ENCODE measurements around the gene C15orf39. TPM values are rescaled to one million over a fixed set of nuclear protein-coding genes. Genes with fewer than 3 reads are reported as not detected.
A peak's percentile ranks its signal among the peaks of the same experiment; 100 is the strongest.

Gene C15orf39
- total and polyA plus RNA-seq, 2 experiments from 2014 or later = 13.4 to 54.1 TPM

DNA sequence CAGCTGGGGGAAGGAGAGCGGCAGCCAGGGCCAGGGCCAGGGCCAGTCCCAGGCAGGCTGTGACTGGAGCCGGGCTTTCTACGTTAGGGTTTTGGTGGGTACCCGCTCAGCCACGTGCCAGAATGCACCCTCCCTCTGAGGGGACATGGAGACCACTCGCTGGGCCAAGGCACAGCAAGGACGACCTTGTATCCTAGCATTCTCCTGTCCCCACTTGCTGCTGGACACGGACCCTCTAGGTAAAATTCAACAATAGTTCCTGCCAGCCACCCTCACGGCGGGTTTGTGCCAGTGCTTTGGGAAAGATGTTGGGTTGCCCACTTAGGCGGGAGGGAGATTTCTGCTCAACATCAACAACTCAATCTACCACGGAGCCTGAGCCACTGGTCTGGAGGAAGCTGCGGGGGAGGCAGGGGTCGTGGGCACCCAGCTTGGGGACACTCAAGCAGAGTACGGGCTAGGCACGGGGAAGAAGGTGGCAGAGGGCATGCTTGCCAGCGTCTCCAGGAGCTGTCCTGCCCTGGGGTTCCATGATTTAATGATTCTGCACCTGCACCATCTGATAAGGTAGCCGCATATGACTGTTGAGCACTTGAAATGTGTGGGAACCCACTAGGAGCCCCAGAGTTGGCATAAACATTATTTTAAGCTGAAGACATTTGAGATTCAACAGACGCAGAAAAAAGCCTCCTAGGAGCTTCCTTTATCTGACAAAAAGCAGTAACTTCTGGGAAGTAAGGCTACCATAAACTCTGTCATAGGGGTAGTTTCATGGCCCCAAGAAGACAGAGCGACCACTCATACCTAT is 22.5 kb upstream of the C15orf39 start:
- H3K9me2 ChIP-seq (ENCODE audit: insufficient read depth) = no peaks in the 10 kb centered on the region
- H3K4me3 ChIP-seq = peak overlapping the region; percentile 61
- no peak overlapping the region for H3K27ac Mint-ChIP-seq
- peaks cover 14% of the 10 kb centered on the region for H3K27me3 ChIP-seq (ENCODE audit: insufficient read depth)
- H3K27ac ChIP-seq (ENCODE audit: low read depth) = no peak overlapping the region
- peaks cover 27% of the 10 kb centered on the region for H3K27me3 Mint-ChIP-seq (ENCODE audit: insufficient read depth, low read depth, poor library complexity)
- H3K9me3 Mint-ChIP-seq = no peaks in the 10 kb centered on the region
- H2AFZ ChIP-seq = peak overlapping the region; percentile 90; the same call in 1 of the 2 replicates
- ATAC-seq (peak; percentile 20), DNase-seq (ENCODE audit: low spot score) (no peak)
- peak overlapping the region; percentile 87 for H3K4me2 ChIP-seq
- H3K79me2 ChIP-seq (replicated peaks; ENCODE audit: insufficient read depth) = no peaks in the 10 kb centered on the region
- H3K4me1 ChIP-seq (ENCODE audit: insufficient read depth) = peaks cover 42% of the 10 kb centered on the region
- H4K20me1 ChIP-seq (replicated peaks; ENCODE audit: insufficient read depth) = no peaks in the 10 kb centered on the region
- no peak for TF ChIP-seq CREB1 (CRISPR knock-in tag; IDR thresholded peaks at IDR 0.05; ENCODE audit: low read depth)
- TF ChIP-seq, protein P1, sequence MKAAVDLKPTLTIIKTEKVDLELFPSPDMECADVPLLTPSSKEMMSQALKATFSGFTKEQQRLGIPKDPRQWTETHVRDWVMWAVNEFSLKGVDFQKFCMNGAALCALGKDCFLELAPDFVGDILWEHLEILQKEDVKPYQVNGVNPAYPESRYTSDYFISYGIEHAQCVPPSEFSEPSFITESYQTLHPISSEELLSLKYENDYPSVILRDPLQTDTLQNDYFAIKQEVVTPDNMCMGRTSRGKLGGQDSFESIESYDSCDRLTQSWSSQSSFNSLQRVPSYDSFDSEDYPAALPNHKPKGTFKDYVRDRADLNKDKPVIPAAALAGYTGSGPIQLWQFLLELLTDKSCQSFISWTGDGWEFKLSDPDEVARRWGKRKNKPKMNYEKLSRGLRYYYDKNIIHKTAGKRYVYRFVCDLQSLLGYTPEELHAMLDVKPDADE (IDR thresholded peaks at IDR 0.05) = no peak
- TF ChIP-seq EZH2 (IDR thresholded peaks at IDR 0.05; ENCODE audit: low read depth, unreplicated experiment) = no peak
- TF ChIP-seq JUNB (IDR thresholded peaks at IDR 0.05; ENCODE audit: unreplicated experiment) = no peak
- TF ChIP-seq, protein P2, sequence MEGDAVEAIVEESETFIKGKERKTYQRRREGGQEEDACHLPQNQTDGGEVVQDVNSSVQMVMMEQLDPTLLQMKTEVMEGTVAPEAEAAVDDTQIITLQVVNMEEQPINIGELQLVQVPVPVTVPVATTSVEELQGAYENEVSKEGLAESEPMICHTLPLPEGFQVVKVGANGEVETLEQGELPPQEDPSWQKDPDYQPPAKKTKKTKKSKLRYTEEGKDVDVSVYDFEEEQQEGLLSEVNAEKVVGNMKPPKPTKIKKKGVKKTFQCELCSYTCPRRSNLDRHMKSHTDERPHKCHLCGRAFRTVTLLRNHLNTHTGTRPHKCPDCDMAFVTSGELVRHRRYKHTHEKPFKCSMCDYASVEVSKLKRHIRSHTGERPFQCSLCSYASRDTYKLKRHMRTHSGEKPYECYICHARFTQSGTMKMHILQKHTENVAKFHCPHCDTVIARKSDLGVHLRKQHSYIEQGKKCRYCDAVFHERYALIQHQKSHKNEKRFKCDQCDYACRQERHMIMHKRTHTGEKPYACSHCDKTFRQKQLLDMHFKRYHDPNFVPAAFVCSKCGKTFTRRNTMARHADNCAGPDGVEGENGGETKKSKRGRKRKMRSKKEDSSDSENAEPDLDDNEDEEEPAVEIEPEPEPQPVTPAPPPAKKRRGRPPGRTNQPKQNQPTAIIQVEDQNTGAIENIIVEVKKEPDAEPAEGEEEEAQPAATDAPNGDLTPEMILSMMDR (conservative IDR thresholded peaks at IDR 0.05; ENCODE audit: low read depth in 2 of 2) = no peak
- no peak for TF ChIP-seq ZNF114 (CRISPR knock-in tag; IDR thresholded peaks at IDR 0.05)
- TF ChIP-seq, protein P3, sequence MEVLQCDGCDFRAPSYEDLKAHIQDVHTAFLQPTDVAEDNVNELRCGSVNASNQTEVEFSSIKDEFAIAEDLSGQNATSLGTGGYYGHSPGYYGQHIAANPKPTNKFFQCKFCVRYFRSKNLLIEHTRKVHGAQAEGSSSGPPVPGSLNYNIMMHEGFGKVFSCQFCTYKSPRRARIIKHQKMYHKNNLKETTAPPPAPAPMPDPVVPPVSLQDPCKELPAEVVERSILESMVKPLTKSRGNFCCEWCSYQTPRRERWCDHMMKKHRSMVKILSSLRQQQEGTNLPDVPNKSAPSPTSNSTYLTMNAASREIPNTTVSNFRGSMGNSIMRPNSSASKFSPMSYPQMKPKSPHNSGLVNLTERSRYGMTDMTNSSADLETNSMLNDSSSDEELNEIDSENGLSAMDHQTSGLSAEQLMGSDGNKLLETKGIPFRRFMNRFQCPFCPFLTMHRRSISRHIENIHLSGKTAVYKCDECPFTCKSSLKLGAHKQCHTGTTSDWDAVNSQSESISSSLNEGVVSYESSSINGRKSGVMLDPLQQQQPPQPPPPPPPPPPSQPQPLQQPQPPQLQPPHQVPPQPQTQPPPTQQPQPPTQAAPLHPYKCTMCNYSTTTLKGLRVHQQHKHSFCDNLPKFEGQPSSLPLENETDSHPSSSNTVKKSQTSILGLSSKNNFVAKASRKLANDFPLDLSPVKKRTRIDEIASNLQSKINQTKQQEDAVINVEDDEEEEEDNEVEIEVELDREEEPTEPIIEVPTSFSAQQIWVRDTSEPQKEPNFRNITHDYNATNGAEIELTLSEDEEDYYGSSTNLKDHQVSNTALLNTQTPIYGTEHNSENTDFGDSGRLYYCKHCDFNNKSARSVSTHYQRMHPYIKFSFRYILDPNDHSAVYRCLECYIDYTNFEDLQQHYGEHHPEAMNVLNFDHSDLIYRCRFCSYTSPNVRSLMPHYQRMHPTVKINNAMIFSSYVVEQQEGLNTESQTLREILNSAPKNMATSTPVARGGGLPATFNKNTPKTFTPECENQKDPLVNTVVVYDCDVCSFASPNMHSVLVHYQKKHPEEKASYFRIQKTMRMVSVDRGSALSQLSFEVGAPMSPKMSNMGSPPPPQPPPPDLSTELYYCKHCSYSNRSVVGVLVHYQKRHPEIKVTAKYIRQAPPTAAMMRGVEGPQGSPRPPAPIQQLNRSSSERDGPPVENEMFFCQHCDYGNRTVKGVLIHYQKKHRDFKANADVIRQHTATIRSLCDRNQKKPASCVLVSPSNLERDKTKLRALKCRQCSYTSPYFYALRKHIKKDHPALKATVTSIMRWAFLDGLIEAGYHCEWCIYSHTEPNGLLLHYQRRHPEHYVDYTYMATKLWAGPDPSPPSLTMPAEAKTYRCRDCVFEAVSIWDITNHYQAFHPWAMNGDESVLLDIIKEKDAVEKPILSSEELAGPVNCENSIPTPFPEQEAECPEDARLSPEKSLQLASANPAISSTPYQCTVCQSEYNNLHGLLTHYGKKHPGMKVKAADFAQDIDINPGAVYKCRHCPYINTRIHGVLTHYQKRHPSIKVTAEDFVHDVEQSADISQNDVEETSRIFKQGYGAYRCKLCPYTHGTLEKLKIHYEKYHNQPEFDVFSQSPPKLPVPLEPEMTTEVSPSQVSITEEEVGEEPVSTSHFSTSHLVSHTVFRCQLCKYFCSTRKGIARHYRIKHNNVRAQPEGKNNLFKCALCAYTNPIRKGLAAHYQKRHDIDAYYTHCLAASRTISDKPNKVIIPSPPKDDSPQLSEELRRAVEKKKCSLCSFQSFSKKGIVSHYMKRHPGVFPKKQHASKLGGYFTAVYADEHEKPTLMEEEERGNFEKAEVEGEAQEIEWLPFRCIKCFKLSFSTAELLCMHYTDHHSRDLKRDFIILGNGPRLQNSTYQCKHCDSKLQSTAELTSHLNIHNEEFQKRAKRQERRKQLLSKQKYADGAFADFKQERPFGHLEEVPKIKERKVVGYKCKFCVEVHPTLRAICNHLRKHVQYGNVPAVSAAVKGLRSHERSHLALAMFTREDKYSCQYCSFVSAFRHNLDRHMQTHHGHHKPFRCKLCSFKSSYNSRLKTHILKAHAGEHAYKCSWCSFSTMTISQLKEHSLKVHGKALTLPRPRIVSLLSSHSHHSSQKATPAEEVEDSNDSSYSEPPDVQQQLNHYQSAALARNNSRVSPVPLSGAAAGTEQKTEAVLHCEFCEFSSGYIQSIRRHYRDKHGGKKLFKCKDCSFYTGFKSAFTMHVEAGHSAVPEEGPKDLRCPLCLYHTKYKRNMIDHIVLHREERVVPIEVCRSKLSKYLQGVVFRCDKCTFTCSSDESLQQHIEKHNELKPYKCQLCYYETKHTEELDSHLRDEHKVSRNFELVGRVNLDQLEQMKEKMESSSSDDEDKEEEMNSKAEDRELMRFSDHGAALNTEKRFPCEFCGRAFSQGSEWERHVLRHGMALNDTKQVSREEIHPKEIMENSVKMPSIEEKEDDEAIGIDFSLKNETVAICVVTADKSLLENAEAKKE (CRISPR knock-in tag; IDR thresholded peaks at IDR 0.05) = no peak
- no peak for TF ChIP-seq POLR2AphosphoS5 (IDR thresholded peaks at IDR 0.05; ENCODE audit: low read depth)
- TF ChIP-seq NANOG (IDR thresholded peaks at IDR 0.05; ENCODE audit: borderline replicate concordance) = no peak
- TF ChIP-seq, protein P4, sequence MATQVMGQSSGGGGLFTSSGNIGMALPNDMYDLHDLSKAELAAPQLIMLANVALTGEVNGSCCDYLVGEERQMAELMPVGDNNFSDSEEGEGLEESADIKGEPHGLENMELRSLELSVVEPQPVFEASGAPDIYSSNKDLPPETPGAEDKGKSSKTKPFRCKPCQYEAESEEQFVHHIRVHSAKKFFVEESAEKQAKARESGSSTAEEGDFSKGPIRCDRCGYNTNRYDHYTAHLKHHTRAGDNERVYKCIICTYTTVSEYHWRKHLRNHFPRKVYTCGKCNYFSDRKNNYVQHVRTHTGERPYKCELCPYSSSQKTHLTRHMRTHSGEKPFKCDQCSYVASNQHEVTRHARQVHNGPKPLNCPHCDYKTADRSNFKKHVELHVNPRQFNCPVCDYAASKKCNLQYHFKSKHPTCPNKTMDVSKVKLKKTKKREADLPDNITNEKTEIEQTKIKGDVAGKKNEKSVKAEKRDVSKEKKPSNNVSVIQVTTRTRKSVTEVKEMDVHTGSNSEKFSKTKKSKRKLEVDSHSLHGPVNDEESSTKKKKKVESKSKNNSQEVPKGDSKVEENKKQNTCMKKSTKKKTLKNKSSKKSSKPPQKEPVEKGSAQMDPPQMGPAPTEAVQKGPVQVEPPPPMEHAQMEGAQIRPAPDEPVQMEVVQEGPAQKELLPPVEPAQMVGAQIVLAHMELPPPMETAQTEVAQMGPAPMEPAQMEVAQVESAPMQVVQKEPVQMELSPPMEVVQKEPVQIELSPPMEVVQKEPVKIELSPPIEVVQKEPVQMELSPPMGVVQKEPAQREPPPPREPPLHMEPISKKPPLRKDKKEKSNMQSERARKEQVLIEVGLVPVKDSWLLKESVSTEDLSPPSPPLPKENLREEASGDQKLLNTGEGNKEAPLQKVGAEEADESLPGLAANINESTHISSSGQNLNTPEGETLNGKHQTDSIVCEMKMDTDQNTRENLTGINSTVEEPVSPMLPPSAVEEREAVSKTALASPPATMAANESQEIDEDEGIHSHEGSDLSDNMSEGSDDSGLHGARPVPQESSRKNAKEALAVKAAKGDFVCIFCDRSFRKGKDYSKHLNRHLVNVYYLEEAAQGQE (IDR thresholded peaks at IDR 0.05; ENCODE audit: unreplicated experiment) = no peak
- no peak for TF ChIP-seq STAT1 (IDR thresholded peaks at IDR 0.05; ENCODE audit: unreplicated experiment)
- TF ChIP-seq EZH2phosphoT487 (IDR thresholded peaks at IDR 0.05; ENCODE audit: unreplicated experiment) = no peak
- TF ChIP-seq ZNF331 (CRISPR knock-in tag; IDR thresholded peaks at IDR 0.05; ENCODE audit: low read depth) = no peak
- 0 out of 2 replicates have a peak, but pooled peaks cover 11% of the 10 kb centered on the region for H3F3A ChIP-seq (replicated peaks; ENCODE audit: low read depth)
- H3K36me3 ChIP-seq (ENCODE audit: insufficient read depth) = no peaks in the 10 kb centered on the region
- peak overlapping the region; percentile 49 for H3K4me3 Mint-ChIP-seq
- H3K36me3 Mint-ChIP-seq (ENCODE audit: low read depth) = no peaks in the 10 kb centered on the region
- H3K4me1 Mint-ChIP-seq = peaks cover 36% of the 10 kb centered on the region

Measured in GM23338 (cell line).